Measurements from ENCODE around the gene CLCN2. TPM values are rescaled to one million over a fixed set of nuclear protein-coding genes. Genes with fewer than 3 reads are reported as not detected.

Gene CLCN2
- total RNA-seq: 1 to 10 TPM; 4.7 to 4.8 TPM

DNA sequence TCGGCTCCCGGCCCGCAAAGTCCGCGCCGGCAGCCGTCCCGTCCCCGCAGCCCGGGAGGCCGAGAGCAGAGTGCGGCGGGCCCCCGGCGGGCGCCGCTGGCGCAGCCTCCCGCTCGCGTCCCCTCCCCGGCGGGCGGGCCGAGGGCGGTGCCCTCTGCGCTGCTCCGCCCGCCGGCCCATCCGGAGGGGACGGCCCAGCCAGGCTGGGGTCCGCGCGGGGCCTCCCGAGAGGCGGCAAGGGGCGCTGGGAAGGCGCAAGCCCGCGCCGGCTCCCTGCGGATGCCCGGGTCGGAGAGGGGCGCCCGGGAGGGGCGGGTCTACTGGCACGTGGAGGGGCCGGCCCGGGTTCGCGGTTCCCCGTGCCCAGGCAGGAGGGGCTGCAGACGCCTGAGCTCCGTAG is at the start of gene CLCN2, which contains the start of gene POLR2H:
Gene CLCN2, minus strand, starts transcription at position 74 of the 400 bp plus-strand sequence. CDS start 126 bp downstream, outside the sequence.
Gene POLR2H, plus strand, starts transcription at position 179 of the 400 bp plus-strand sequence. CDS start 1,783 bp downstream, outside the sequence.
- Mint-ChIP-seq H3K36me3 (ENCODE audit: low read depth) (peaks cover 19% of the 10 kb centered on the region), H3K27ac (peak within 1 kb of the TSS; percentile 97), H3K27me3 (ENCODE audit: low read depth) (no peaks in the 10 kb centered on the region), H3K4me3 (peak within 1 kb of the TSS; percentile 93), H3K4me1 (ENCODE audit: low read depth) (peaks cover 25% of the 10 kb centered on the region), H3K9me3 (ENCODE audit: insufficient read depth) (no peaks in the 10 kb centered on the region)
- ATAC-seq (peak; percentile 52), DNase-seq (peak; percentile 51)
- ChIA-PET POLR2A (interaction anchor here (0.7 to 1.5 kb wide), 4 partner anchors 9 to 415 kb away, joined by 3 to 5 read pairs (median 4); no protein-coding TSS in a partner anchor), CTCF (interaction anchor here (1.5 kb wide), 1 partner anchor 10 kb away, joined by 6 read pairs; no protein-coding TSS in a partner anchor)

DNA sequence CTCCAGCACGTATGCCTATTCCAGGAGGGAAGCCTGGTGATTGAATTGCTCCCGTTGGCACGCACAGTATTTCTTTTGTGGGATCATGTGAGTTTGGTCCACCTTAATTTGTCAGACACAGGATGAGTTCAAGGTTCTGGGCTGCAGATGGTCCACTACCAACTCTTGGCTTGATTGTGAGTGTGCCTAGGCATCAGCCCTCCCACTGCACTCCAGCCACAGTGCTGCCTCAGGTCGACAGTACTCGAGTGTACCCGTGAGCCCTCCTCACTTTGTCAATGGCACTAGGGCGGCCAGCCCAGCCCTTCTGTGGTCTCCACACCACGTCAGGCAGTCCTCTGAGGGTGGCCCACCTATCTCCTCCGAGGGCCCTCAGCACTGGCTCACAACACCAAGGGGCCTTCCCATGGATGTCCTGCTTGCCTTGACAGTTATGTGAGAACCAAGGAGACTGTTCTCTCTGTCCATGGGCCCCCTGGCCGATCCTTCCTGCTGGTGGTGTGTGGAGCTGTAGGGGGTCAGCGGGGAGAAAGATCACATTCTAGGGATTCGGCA is 48.6 kb upstream of the CLCN2 start:
- ChIA-PET POLR2A (no interaction called here), CTCF (interaction anchor here (1.4 kb wide), 1 partner anchor 131 kb away, joined by 4 read pairs; no protein-coding TSS in a partner anchor)
- no peak for ATAC-seq
- Mint-ChIP-seq H3K4me3 (no peak overlapping the region), H3K9me3 (ENCODE audit: insufficient read depth) (no peaks in the 10 kb centered on the region), H3K27ac (no peak overlapping the region), H3K27me3 (ENCODE audit: low read depth) (no peaks in the 10 kb centered on the region), H3K36me3 (ENCODE audit: low read depth) (no peaks in the 10 kb centered on the region), H3K4me1 (ENCODE audit: low read depth) (no peaks in the 10 kb centered on the region)
- DNase-seq: no peak

DNA sequence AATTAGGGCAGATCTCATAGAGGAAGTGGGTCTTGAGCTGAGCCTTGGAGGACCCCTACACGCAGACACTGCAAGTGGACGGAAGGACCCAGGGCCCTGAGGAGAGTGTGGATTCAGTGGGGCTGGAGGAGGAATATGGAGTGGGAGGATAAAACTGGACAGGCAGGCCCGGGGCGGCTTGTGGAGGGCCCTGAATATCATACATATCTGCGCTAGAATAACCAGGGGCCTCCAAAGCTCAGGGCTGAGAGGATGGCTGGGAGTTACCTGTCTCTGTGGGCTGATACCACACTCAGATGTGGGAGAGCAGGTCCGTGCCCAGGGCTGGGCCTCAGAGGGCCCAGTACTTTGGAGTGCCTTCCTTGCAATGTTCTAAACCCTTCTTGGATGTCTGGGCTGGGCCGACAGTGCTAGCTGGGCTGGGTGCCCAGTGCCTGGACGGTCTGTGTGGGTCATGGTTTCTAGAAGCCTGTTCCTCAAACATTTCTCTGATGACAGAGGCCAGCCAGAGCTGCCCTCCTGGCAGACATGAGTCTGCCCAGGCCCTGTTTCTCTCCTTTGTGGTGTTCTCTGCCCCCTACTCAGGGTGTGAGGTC is 48.0 kb upstream of the CLCN2 start:
- Mint-ChIP-seq H3K9me3 (ENCODE audit: insufficient read depth) (no peaks in the 10 kb centered on the region), H3K27me3 (ENCODE audit: low read depth) (no peaks in the 10 kb centered on the region), H3K4me3 (no peak overlapping the region), H3K4me1 (ENCODE audit: low read depth) (no peaks in the 10 kb centered on the region), H3K27ac (no peak overlapping the region), H3K36me3 (ENCODE audit: low read depth) (no peaks in the 10 kb centered on the region)
- CTCF ChIA-PET: interaction anchor here (1.4 kb wide), 1 partner anchor 132 kb away, joined by 4 read pairs; no protein-coding TSS in a partner anchor
- no peak for ATAC-seq
- POLR2A ChIA-PET: no interaction called here
- no peak for DNase-seq

DNA sequence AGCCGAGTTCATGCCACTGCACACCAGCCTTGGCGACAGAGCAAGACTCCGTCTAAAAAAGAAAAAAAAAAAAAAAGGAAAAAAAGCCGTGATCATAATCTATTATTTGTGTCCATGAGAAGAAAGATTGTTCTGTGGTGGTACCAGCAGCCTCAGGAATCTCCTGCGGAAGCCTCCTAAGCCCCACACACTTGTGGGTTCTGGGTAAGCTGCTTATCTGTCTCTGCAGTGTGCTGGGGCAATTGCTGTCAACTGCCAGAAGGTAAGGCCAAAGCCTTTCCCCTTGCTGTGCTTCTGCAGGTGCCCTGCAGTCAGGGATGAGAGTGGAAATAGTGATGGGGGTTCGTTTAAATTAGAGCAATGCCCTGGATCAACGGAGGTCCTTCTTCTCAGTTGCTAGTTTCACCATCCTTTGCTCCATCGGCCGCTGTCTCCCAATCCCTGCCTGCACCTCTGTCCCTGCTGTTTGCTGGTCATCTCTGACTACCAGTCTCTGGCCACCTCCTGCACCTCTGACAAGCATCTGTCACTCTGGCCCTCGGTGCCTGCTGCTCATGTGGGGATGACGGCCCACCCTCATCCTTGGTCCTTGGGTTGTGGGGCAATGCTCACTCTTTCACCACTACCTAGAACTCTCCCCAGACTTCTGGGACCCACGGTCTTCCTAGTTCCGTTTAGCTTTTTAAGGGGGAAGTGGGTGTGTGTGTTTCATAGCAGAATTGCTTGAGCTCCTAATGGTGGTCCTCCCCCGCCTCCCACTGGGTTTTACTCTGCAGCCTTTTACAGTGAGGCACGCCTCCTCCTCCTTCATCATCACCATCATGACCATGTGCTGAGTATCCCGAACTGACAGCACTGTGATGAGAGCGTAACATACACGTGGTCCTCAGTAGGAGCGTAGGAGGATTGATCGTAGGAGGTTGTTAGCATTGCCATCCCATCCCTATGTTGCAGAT is 43.9 kb upstream of the CLCN2 start:
- ChIA-PET CTCF (interaction anchor here (1.4 kb wide), 1 partner anchor 136 kb away, joined by 4 read pairs; no protein-coding TSS in a partner anchor), POLR2A (no interaction called here)
- Mint-ChIP-seq H3K36me3 (ENCODE audit: low read depth) (no peaks in the 10 kb centered on the region), H3K9me3 (ENCODE audit: insufficient read depth) (no peaks in the 10 kb centered on the region), H3K27ac (no peak overlapping the region), H3K4me3 (no peak overlapping the region), H3K4me1 (ENCODE audit: low read depth) (no peaks in the 10 kb centered on the region), H3K27me3 (ENCODE audit: low read depth) (peaks cover 12% of the 10 kb centered on the region)
- ATAC-seq (no peak), DNase-seq (no peak)

DNA sequence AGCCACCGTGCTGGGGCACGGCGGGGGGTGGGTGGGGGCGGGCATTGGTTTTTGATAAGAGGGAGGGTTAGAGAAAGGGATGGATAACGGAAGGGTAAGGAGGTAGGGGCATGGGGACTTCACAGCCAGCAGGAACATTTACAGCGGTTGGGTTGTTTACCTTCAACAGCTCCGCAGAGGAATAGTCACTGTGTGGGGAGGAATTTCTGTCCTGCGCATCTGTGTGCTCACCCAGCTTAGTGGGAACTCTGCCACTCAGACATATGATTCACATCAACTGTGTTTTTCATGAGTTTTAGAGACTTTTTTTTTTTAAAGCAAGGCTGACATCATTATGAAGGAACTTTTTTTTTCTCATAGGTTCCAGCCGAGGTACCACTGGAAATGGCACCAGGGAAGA is 38.0 kb upstream of the CLCN2 start:
- Mint-ChIP-seq H3K4me3 (no peak overlapping the region), H3K27me3 (ENCODE audit: low read depth) (peaks cover 16% of the 10 kb centered on the region), H3K36me3 (ENCODE audit: low read depth) (no peaks in the 10 kb centered on the region), H3K27ac (no peak overlapping the region), H3K4me1 (ENCODE audit: low read depth) (no peaks in the 10 kb centered on the region), H3K9me3 (ENCODE audit: insufficient read depth) (no peaks in the 10 kb centered on the region)
- CTCF ChIA-PET: interaction anchor here (0.7 kb wide), 1 partner anchor 141 kb away, joined by 4 read pairs; no protein-coding TSS in a partner anchor
- ATAC-seq: no peak
- no peak for DNase-seq
- POLR2A ChIA-PET: no interaction called here

GRCh38 chr3:184395320-184395660 is 33.9 kb upstream of the CLCN2 start:
- Mint-ChIP-seq H3K36me3 (ENCODE audit: low read depth) (no peaks in the 10 kb centered on the region), H3K4me1 (ENCODE audit: low read depth) (no peaks in the 10 kb centered on the region), H3K9me3 (ENCODE audit: insufficient read depth) (no peaks in the 10 kb centered on the region), H3K27ac (no peak overlapping the region), H3K27me3 (ENCODE audit: low read depth) (peaks cover 17% of the 10 kb centered on the region), H3K4me3 (no peak overlapping the region)
- POLR2A ChIA-PET: no interaction called here
- ATAC-seq: no peak
- CTCF ChIA-PET: no interaction called here
- DNase-seq: no peak

DNA sequence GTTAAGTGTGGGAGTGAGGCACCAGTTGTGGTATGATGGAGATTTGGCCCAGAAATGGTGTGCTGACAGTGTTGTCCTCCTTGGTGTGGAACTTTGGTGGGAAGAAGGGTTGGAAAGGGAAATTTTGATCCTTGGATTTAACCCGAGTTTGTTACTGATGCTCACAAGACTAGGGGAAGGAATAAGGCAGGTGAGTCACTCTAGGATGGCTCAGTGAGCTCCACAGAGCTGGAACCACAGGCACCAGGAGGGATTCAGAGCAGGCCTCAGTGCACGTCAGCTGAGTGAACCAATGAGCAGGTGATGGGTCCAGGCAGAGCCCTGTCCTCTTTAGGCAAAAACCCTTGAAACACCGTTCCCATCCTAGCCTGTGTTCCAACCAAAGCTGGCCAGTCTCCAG is 29.9 kb upstream of the CLCN2 start:
- ChIA-PET CTCF (interaction anchor here (1.7 kb wide), 1 partner anchor 19 kb away, joined by 5 read pairs; no protein-coding TSS in a partner anchor), POLR2A (no interaction called here)
- H3K27ac Mint-ChIP-seq: no peak overlapping the region
- ATAC-seq: no peak
- H3K4me1 Mint-ChIP-seq (ENCODE audit: low read depth): no peaks in the 10 kb centered on the region
- no peak for DNase-seq
- H3K9me3 Mint-ChIP-seq (ENCODE audit: insufficient read depth): no peaks in the 10 kb centered on the region
- peaks cover 20% of the 10 kb centered on the region for H3K27me3 Mint-ChIP-seq (ENCODE audit: low read depth)
- no peaks in the 10 kb centered on the region for H3K36me3 Mint-ChIP-seq (ENCODE audit: low read depth)
- no peak overlapping the region for H3K4me3 Mint-ChIP-seq

- H3K27me3 Mint-ChIP-seq (ENCODE audit: low read depth): peaks cover 22% of the 10 kb centered on the region
- no peaks in the 10 kb centered on the region for H3K9me3 Mint-ChIP-seq (ENCODE audit: insufficient read depth)
- no peaks in the 10 kb centered on the region for H3K36me3 Mint-ChIP-seq (ENCODE audit: low read depth)
- H3K4me3 Mint-ChIP-seq: no peak overlapping the region
- no peak overlapping the region for H3K27ac Mint-ChIP-seq
- ChIA-PET POLR2A (no interaction called here), CTCF (interaction anchor here (1.2 to 1.7 kb wide), 2 partner anchors 18 to 124 kb away, joined by 4 to 5 read pairs; no protein-coding TSS in a partner anchor)
- no peaks in the 10 kb centered on the region for H3K4me1 Mint-ChIP-seq (ENCODE audit: low read depth)
- no peak for DNase-seq
- ATAC-seq: no peak
Observed at GRCh38 chr3:184389935-184390528, 28.6 kb upstream of the CLCN2 start.

DNA sequence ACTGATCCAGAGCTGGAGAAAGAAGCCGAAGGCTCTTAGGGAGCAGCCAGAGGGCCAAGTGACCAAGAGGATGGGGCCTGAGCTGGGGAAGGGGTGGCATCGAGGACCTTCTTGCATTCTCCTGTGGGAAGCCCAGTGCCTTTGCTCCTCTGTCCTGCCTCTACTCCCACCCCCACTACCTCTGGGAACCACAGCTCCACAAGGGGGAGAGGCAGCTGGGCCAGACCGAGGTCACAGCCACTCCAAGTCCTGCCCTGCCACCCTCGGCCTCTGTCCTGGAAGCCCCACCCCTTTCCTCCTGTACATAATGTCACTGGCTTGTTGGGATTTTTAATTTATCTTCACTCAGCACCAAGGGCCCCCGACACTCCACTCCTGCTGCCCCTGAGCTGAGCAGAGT is 28.0 kb upstream of the CLCN2 start:
- ChIA-PET POLR2A (no interaction called here), CTCF (no interaction called here)
- Mint-ChIP-seq H3K27ac (no peak overlapping the region), H3K27me3 (ENCODE audit: low read depth) (peaks cover 22% of the 10 kb centered on the region), H3K9me3 (ENCODE audit: insufficient read depth) (no peaks in the 10 kb centered on the region), H3K4me1 (ENCODE audit: low read depth) (no peaks in the 10 kb centered on the region), H3K4me3 (no peak overlapping the region), H3K36me3 (ENCODE audit: low read depth) (no peaks in the 10 kb centered on the region)
- no peak for DNase-seq
- no peak for ATAC-seq

GRCh38 chr3:184388936-184389230 is 27.5 kb upstream of the CLCN2 start:
- H3K36me3 Mint-ChIP-seq (ENCODE audit: low read depth): no peaks in the 10 kb centered on the region
- H3K9me3 Mint-ChIP-seq (ENCODE audit: insufficient read depth): no peaks in the 10 kb centered on the region
- H3K27me3 Mint-ChIP-seq (ENCODE audit: low read depth): peaks cover 22% of the 10 kb centered on the region
- ATAC-seq (no peak), DNase-seq (no peak)
- no peaks in the 10 kb centered on the region for H3K4me1 Mint-ChIP-seq (ENCODE audit: low read depth)
- H3K27ac Mint-ChIP-seq: no peak overlapping the region
- ChIA-PET POLR2A (no interaction called here), CTCF (no interaction called here)
- no peak overlapping the region for H3K4me3 Mint-ChIP-seq

GRCh38 chr3:184388164-184388935 is 26.9 kb upstream of the CLCN2 start:
- Mint-ChIP-seq H3K9me3 (ENCODE audit: insufficient read depth) (no peaks in the 10 kb centered on the region), H3K4me1 (ENCODE audit: low read depth) (no peaks in the 10 kb centered on the region), H3K4me3 (no peak overlapping the region), H3K27me3 (ENCODE audit: low read depth) (peaks cover 19% of the 10 kb centered on the region), H3K36me3 (ENCODE audit: low read depth) (no peaks in the 10 kb centered on the region), H3K27ac (no peak overlapping the region)
- DNase-seq (no peak), ATAC-seq (peak; percentile 33)
- POLR2A ChIA-PET: no interaction called here
- CTCF ChIA-PET: no interaction called here
